Measurements from ENCODE around the gene HBP1.

HBP1 gene

GRCh38 chr7:107171496-107171895, 2.7 kb downstream of the HBP1 start:
- no peaks in the 10 kb centered on the region for H3K27me3 ChIP-seq (ENCODE audit: control insufficient read depth, insufficient read depth, low read length)
- H3K4me1 ChIP-seq (ENCODE audit: control insufficient read depth, insufficient read depth, low read length) = peaks cover 9% of the 10 kb centered on the region
- H3K9ac ChIP-seq (ENCODE audit: low read depth, low read length) = no peak overlapping the region
- no peaks in the 10 kb centered on the region for H3K9me3 ChIP-seq (replicated peaks; ENCODE audit: low read length)
- no peaks in the 10 kb centered on the region for H3K36me3 ChIP-seq (ENCODE audit: insufficient read depth, low read length)
- H3K4me3 ChIP-seq (ENCODE audit: low read length) = no peak overlapping the region
- no peak overlapping the region for H3K4me2 ChIP-seq (ENCODE audit: low read length)

DNA sequence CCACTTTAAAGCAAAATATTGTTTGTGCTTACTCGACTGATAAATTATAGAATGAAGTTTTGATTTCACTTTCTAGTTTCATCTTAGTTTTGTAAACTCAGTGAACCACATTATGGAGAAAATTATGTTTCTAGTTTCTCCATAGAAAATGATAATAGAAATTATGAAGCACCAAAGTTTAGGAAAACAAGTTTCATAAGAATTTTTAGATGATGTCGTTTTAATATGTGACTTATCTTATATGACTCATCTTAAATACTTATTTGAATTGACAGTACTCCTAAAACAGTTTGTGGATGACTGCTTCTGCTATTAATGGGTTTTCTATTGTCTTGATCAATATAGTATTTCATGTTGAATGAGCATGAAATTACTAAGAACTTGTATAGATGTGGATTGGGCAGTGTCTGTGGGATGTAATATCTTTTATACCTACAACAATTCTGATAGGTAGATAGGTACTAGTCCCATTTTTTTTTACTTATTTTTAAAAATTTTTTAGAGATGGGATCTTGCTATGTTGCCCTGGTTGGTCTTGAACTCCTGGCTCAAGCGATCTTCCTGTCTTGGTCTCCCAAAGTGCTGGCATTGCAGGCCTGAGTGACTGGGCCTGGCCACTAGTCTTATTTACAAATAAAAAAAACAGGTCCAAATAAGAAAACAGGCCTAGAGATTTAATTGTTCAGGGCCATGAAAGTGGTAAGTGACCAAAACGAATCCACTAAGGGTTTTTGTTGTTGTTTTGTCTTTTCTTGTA, 3.7 kb downstream of the HBP1 start:
- H3K36me3 ChIP-seq (ENCODE audit: insufficient read depth, low read length) = no peaks in the 10 kb centered on the region
- H3K9ac ChIP-seq (ENCODE audit: low read depth, low read length) = no peak overlapping the region
- peaks cover 9% of the 10 kb centered on the region for H3K4me1 ChIP-seq (ENCODE audit: control insufficient read depth, insufficient read depth, low read length)
- no peak overlapping the region for H3K4me3 ChIP-seq (ENCODE audit: low read length)
- H3K27me3 ChIP-seq (ENCODE audit: control insufficient read depth, insufficient read depth, low read length) = no peaks in the 10 kb centered on the region
- H3K4me2 ChIP-seq (ENCODE audit: low read length) = no peak overlapping the region
- H3K9me3 ChIP-seq (replicated peaks; ENCODE audit: low read length) = no peaks in the 10 kb centered on the region

DNA sequence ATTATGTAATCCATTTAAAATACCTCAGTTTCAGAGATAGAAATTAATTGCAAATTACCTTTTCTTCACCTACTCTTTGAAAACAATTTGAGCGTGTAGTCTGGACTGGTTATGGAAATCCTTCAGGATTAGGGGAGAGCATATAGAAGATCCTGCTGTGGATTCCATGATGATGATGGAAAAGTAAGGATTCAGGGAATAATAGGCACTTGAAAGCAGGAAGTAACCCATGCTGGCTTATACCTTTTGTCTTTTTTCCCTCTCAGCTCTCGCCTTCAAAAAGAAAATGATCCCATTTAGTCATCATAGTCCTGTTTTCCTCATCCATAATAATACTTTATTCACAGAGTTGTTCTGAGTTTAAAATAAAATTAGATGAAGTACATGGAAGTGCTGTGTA, 4.4 kb downstream of the HBP1 start:
- H3K4me1 ChIP-seq (ENCODE audit: control insufficient read depth, insufficient read depth, low read length) = peaks cover 5% of the 10 kb centered on the region
- no peaks in the 10 kb centered on the region for H3K27me3 ChIP-seq (ENCODE audit: control insufficient read depth, insufficient read depth, low read length)
- no peak overlapping the region for H3K9ac ChIP-seq (ENCODE audit: low read depth, low read length)
- no peaks in the 10 kb centered on the region for H3K9me3 ChIP-seq (replicated peaks; ENCODE audit: low read length)
- no peak overlapping the region for H3K4me3 ChIP-seq (ENCODE audit: low read length)
- no peaks in the 10 kb centered on the region for H3K36me3 ChIP-seq (ENCODE audit: insufficient read depth, low read length)
- no peak overlapping the region for H3K4me2 ChIP-seq (ENCODE audit: low read length)

GRCh38 chr7:107173691-107174406, 5.0 kb downstream of the HBP1 start:
- no peaks in the 10 kb centered on the region for H3K36me3 ChIP-seq (ENCODE audit: insufficient read depth, low read length)
- H3K4me1 ChIP-seq (ENCODE audit: control insufficient read depth, insufficient read depth, low read length) = peaks cover 4% of the 10 kb centered on the region
- H3K9ac ChIP-seq (ENCODE audit: low read depth, low read length) = no peak overlapping the region
- H3K4me3 ChIP-seq (ENCODE audit: low read length) = no peak overlapping the region
- H3K27me3 ChIP-seq (ENCODE audit: control insufficient read depth, insufficient read depth, low read length) = no peaks in the 10 kb centered on the region
- H3K9me3 ChIP-seq (replicated peaks; ENCODE audit: low read length) = no peaks in the 10 kb centered on the region
- no peak overlapping the region for H3K4me2 ChIP-seq (ENCODE audit: low read length)

- peaks cover 21% of the 10 kb centered on the region for H3K36me3 ChIP-seq (ENCODE audit: insufficient read depth, low read length)
- H3K27me3 ChIP-seq (ENCODE audit: control insufficient read depth, insufficient read depth, low read length) = no peaks in the 10 kb centered on the region
- H3K4me1 ChIP-seq (ENCODE audit: control insufficient read depth, insufficient read depth, low read length) = peaks cover 15% of the 10 kb centered on the region
- no peak overlapping the region for H3K4me2 ChIP-seq (ENCODE audit: low read length)
- H3K4me3 ChIP-seq (ENCODE audit: low read length) = no peak overlapping the region
- no peaks in the 10 kb centered on the region for H3K9me3 ChIP-seq (replicated peaks; ENCODE audit: low read length)
- H3K9ac ChIP-seq (ENCODE audit: low read depth, low read length) = no peak overlapping the region
Measured at GRCh38 chr7:107179326-107180164, 10.7 kb downstream of the HBP1 start.

DNA sequence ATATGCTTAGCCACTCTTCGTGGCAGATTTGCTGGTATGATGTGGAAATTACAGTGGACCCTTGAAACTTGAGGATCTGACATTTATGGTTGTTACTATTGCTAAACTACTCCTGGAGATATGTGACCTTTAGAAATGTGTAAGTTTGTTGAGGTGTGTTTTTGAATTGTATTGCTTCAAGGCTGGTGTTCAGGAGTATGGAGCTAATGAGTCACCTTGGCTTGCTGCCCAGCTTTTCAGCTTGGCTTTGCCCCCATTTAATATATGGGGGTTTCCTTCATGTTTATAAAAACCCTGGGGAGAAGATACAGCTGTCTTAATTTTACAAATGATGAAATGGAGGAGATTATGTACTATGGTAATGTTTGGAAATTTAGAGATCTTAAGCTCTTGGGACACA, 11.6 kb downstream of the HBP1 start:
- H3K4me2 ChIP-seq (ENCODE audit: low read length) = no peak overlapping the region
- H3K27me3 ChIP-seq (ENCODE audit: control insufficient read depth, insufficient read depth, low read length) = no peaks in the 10 kb centered on the region
- H3K4me1 ChIP-seq (ENCODE audit: control insufficient read depth, insufficient read depth, low read length) = peaks cover 15% of the 10 kb centered on the region
- H3K4me3 ChIP-seq (ENCODE audit: low read length) = no peak overlapping the region
- H3K9me3 ChIP-seq (replicated peaks; ENCODE audit: low read length) = no peaks in the 10 kb centered on the region
- peaks cover 21% of the 10 kb centered on the region for H3K36me3 ChIP-seq (ENCODE audit: insufficient read depth, low read length)
- no peak overlapping the region for H3K9ac ChIP-seq (ENCODE audit: low read depth, low read length)

- peaks cover 27% of the 10 kb centered on the region for H3K36me3 ChIP-seq (ENCODE audit: insufficient read depth, low read length)
- H3K4me3 ChIP-seq (ENCODE audit: low read length) = no peak overlapping the region
- H3K9me3 ChIP-seq (replicated peaks; ENCODE audit: low read length) = no peaks in the 10 kb centered on the region
- H3K9ac ChIP-seq (ENCODE audit: low read depth, low read length) = no peak overlapping the region
- H3K4me1 ChIP-seq (ENCODE audit: control insufficient read depth, insufficient read depth, low read length) = peaks cover 15% of the 10 kb centered on the region
- no peak overlapping the region for H3K4me2 ChIP-seq (ENCODE audit: low read length)
- no peaks in the 10 kb centered on the region for H3K27me3 ChIP-seq (ENCODE audit: control insufficient read depth, insufficient read depth, low read length)
Measured at GRCh38 chr7:107181172-107181571, 12.4 kb downstream of the HBP1 start.

DNA sequence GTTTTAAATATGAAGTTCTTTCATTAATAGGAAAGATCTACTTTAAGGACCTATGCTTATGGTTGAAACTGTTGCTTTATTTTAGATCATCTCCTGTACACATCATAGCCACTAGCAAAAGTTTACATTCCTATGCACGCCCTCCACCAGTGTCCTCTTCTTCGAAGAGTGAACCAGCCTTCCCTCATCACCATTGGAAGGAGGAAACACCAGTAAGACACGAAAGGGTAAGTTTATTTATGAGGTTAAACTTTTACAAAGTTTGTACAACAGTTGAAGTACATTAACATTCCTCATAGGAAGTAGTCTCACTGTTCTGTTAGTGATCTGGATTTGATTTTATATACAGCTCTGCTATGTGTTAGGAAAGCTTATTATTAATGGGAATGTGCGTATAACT, 16.9 kb downstream of the HBP1 start:
- Histone ChIP-seq H3K4me3 (ENCODE audit: low read length) (no peak overlapping the region), H3K4me1 (ENCODE audit: control insufficient read depth, insufficient read depth, low read length) (peaks cover under 1% of the 10 kb centered on the region), H3K4me2 (ENCODE audit: low read length) (no peak overlapping the region), H3K9me3 (replicated peaks; ENCODE audit: low read length) (no peaks in the 10 kb centered on the region), H3K9ac (ENCODE audit: low read depth, low read length) (no peak overlapping the region), H3K27me3 (ENCODE audit: control insufficient read depth, insufficient read depth, low read length) (no peaks in the 10 kb centered on the region), H3K36me3 (ENCODE audit: insufficient read depth, low read length) (peaks cover 64% of the 10 kb centered on the region)

GRCh38 chr7:107186240-107186639, 17.4 kb downstream of the HBP1 start:
- Histone ChIP-seq H3K36me3 (ENCODE audit: insufficient read depth, low read length) (peaks cover 68% of the 10 kb centered on the region), H3K4me2 (ENCODE audit: low read length) (no peak overlapping the region), H3K9ac (ENCODE audit: low read depth, low read length) (no peak overlapping the region), H3K4me3 (ENCODE audit: low read length) (no peak overlapping the region), H3K4me1 (ENCODE audit: control insufficient read depth, insufficient read depth, low read length) (no peaks in the 10 kb centered on the region), H3K27me3 (ENCODE audit: control insufficient read depth, insufficient read depth, low read length) (no peaks in the 10 kb centered on the region), H3K9me3 (replicated peaks; ENCODE audit: low read length) (no peaks in the 10 kb centered on the region)

DNA sequence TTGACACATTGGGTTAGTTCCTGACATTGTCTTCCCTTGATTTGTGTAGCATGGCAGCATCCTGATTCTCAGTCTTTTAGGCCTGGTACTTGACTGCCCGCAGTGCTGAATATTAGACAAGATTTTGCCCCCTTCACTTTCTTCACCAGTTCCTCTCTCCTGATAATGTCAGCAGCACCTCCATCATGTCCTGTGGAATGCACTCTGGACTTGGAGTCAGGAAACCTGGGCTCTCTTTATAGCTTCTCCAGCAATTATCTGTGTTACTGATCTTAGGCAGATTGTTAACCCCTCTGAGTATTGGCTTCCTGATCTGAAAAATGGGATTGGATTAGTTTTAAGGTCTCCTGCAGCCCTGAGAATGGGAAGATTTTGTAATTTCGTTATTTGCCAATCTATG, 19.0 kb downstream of the HBP1 start:
- no peaks in the 10 kb centered on the region for H3K27me3 ChIP-seq (ENCODE audit: control insufficient read depth, insufficient read depth, low read length)
- H3K4me1 ChIP-seq (ENCODE audit: control insufficient read depth, insufficient read depth, low read length) = no peaks in the 10 kb centered on the region
- no peak overlapping the region for H3K4me3 ChIP-seq (ENCODE audit: low read length)
- H3K9ac ChIP-seq (ENCODE audit: low read depth, low read length) = no peak overlapping the region
- H3K9me3 ChIP-seq (replicated peaks; ENCODE audit: low read length) = no peaks in the 10 kb centered on the region
- no peak overlapping the region for H3K4me2 ChIP-seq (ENCODE audit: low read length)
- peaks cover 66% of the 10 kb centered on the region for H3K36me3 ChIP-seq (ENCODE audit: insufficient read depth, low read length)

DNA sequence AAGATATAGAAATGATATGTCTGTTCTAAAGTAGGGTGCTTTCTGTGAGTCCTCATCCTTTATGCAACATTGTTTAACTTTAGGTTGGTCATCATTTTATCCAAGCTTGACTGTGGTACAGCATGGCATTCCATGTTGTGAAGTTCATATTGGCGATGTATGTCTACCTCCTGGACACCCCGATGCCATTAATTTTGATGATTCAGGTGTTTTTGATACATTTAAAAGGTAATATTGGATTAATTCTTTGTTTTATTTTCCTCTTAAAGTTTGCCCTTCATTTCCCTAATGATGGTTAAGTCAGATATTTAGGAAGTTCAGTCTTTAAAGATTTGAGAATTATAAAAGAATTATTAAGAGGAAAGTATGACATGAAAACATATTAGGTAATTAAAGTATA, 21.3 kb downstream of the HBP1 start:
- Histone ChIP-seq H3K27me3 (ENCODE audit: control insufficient read depth, insufficient read depth, low read length) (no peaks in the 10 kb centered on the region), H3K9ac (ENCODE audit: low read depth, low read length) (no peak overlapping the region), H3K36me3 (ENCODE audit: insufficient read depth, low read length) (peaks cover 58% of the 10 kb centered on the region), H3K4me3 (ENCODE audit: low read length) (no peak overlapping the region), H3K9me3 (replicated peaks; ENCODE audit: low read length) (no peaks in the 10 kb centered on the region), H3K4me2 (ENCODE audit: low read length) (no peak overlapping the region), H3K4me1 (ENCODE audit: control insufficient read depth, insufficient read depth, low read length) (no peaks in the 10 kb centered on the region)

Measured in skeletal muscle satellite cell (primary cell).